Measurements from ENCODE around the gene KCNH6. TPM values are rescaled to one million over a fixed set of nuclear protein-coding genes. Genes with fewer than 3 reads are reported as not detected.

KCNH6 gene
- total and polyA plus RNA-seq, 2 donors from 2014 or later, result 0.57 to 4.8 TPM

DNA sequence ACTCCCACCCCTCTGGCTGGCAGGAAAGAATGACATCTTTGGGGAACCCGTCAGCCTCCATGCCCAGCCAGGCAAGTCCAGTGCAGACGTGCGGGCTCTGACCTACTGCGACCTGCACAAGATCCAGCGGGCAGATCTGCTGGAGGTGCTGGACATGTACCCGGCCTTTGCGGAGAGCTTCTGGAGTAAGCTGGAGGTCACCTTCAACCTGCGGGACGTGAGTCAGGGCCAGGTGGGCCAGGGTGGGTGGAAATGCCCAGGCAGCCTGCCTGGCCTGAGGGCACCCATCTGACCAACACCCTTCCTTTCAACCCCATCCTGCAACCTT is 19.0 kb downstream of the KCNH6 start:
- no peak for FAIRE-seq
- DNase-seq, result no peak
- Histone ChIP-seq H3K9me3 (ENCODE audit: control insufficient read depth in 2 of 3, insufficient read depth in 1 of 3, low read length in 3 of 3) (no peaks in the 10 kb centered on the region), H3K4me1 (ENCODE audit: control insufficient read depth in 2 of 3, insufficient read depth in 2 of 3, low read depth in 1 of 3, low read length in 3 of 3) (peaks cover 0 to 3% (median 0%) of the 10 kb centered on the region in 3 donors), H3K27ac (ENCODE audit: low read depth in 2 of 2, low read length in 2 of 2) (no peak overlapping the region), H3K9ac (ENCODE audit: low read length in 3 of 3) (no peak overlapping the region), H3K27me3 (ENCODE audit: control insufficient read depth, insufficient read depth, low read length) (peaks cover 6% of the 10 kb centered on the region), H3K36me3 (ENCODE audit: control insufficient read depth in 2 of 3, insufficient read depth in 3 of 3, low read length in 3 of 3) (no peaks in the 10 kb centered on the region), H3K4me3 (ENCODE audit: low read length in 3 of 3) (no peak overlapping the region)
- TF ChIP-seq, protein P1, sequence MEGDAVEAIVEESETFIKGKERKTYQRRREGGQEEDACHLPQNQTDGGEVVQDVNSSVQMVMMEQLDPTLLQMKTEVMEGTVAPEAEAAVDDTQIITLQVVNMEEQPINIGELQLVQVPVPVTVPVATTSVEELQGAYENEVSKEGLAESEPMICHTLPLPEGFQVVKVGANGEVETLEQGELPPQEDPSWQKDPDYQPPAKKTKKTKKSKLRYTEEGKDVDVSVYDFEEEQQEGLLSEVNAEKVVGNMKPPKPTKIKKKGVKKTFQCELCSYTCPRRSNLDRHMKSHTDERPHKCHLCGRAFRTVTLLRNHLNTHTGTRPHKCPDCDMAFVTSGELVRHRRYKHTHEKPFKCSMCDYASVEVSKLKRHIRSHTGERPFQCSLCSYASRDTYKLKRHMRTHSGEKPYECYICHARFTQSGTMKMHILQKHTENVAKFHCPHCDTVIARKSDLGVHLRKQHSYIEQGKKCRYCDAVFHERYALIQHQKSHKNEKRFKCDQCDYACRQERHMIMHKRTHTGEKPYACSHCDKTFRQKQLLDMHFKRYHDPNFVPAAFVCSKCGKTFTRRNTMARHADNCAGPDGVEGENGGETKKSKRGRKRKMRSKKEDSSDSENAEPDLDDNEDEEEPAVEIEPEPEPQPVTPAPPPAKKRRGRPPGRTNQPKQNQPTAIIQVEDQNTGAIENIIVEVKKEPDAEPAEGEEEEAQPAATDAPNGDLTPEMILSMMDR (IDR thresholded peaks at IDR 0.05; ENCODE audit: borderline replicate concordance, extremely low read depth, insufficient read depth), result no peak
- intact Hi-C loops (cut with DNase I), result no loop called here

DNA sequence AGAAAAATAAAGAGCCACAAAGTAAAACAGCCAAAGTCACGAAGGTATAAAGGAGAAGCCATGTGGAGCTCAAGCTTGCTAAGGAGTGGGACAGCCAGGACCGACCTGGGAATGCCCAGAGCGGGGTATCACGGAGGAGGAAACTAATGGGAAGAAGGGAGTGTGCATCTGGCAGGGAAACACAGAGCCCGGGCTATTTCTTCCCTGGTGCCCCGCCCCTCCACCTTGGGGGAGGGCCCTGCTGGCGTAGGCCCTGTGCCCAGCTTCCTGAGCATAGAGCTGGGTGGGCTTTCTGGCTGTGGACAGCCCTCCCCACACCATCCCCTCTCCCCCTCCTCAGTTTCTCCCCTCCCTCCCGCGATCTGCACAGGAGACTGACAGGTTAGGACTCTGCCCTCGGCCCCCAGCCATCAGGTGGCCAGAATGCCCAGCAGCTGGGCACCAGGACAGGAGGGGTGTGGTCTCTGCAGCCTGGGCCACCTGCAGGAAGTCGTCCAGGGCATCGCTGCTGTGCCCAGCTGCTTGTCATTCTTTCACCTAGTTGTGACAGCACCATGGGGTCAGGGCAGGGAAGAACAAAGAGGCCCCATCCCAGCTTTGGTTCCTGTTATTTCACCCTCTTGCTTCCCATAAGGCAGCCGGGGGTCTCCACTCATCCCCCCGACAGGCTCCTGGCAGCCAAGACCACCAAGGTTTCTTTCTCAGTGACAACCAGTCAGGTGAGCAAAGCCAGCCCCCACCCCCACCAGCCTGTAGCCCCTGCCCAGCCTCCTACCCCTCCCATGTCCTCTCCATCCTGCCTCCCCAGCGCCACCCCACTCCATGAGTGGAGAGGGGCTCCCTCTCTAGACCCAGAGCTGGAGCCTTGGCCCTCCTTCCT is 20.0 kb downstream of the KCNH6 start:
- DNase-seq, result peak in 2 of 5 donors; percentile 23 to 47
- H3K36me3 ChIP-seq (ENCODE audit: control insufficient read depth in 2 of 3, insufficient read depth in 3 of 3, low read length in 3 of 3), result no peaks in the 10 kb centered on the region
- no peak overlapping the region for H3K4me3 ChIP-seq (ENCODE audit: low read length in 3 of 3)
- TF ChIP-seq, protein P1 (IDR thresholded peaks at IDR 0.05; ENCODE audit: borderline replicate concordance, extremely low read depth, insufficient read depth), result no peak
- FAIRE-seq, result no peak
- no peaks in the 10 kb centered on the region for H3K9me3 ChIP-seq (ENCODE audit: control insufficient read depth in 2 of 3, insufficient read depth in 1 of 3, low read length in 3 of 3)
- H3K9ac ChIP-seq (ENCODE audit: low read length in 3 of 3), result no peak overlapping the region
- intact Hi-C loops (cut with DNase I), result no loop called here
- H3K4me1 ChIP-seq (ENCODE audit: control insufficient read depth in 2 of 3, insufficient read depth in 2 of 3, low read depth in 1 of 3, low read length in 3 of 3), result peaks cover 0 to 3% (median 0%) of the 10 kb centered on the region in 3 donors
- peaks cover 6% of the 10 kb centered on the region for H3K27me3 ChIP-seq (ENCODE audit: control insufficient read depth, insufficient read depth, low read length)
- H3K27ac ChIP-seq (ENCODE audit: low read depth in 2 of 2, low read length in 2 of 2), result no peak overlapping the region

DNA sequence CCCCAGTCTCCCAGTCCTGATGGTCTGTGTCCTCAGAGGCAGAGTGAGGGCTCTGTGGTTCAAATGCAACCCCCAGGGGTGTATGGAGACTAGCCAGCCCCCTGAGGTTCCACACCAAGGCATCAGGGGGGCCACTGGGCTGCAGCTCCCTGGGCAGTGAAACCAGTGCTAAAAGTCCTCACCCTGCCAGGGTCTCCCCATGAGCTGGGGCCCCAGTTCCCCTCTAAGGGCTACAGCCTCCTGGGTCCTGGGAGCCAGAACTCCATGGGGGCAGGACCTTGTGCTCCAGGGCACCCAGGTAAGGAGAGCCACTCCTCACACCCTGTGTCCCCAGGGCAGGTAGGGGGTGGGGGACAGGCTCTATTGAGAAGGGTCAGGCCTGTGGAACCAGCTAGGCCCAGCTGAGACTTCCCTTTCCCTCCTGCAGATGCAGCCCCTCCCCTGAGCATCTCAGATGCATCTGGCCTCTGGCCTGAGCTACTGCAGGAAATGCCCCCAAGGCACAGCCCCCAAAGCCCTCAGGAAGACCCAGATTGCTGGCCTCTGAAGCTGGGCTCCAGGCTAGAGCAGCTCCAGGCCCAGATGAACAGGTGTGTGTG is 20.8 kb downstream of the KCNH6 start:
- Histone ChIP-seq H3K4me1 (ENCODE audit: control insufficient read depth in 2 of 3, insufficient read depth in 2 of 3, low read depth in 1 of 3, low read length in 3 of 3) (no peaks in the 10 kb centered on the region), H3K4me3 (ENCODE audit: low read length in 3 of 3) (no peak overlapping the region), H3K36me3 (ENCODE audit: control insufficient read depth in 2 of 3, insufficient read depth in 3 of 3, low read length in 3 of 3) (no peaks in the 10 kb centered on the region), H3K27ac (ENCODE audit: low read depth in 2 of 2, low read length in 2 of 2) (no peak overlapping the region), H3K27me3 (ENCODE audit: control insufficient read depth, insufficient read depth, low read length) (peaks cover 2% of the 10 kb centered on the region), H3K9ac (ENCODE audit: low read length in 3 of 3) (no peak overlapping the region), H3K9me3 (ENCODE audit: control insufficient read depth in 2 of 3, insufficient read depth in 1 of 3, low read length in 3 of 3) (no peaks in the 10 kb centered on the region)
- intact Hi-C loops (cut with DNase I), result no loop called here
- FAIRE-seq (no peak), DNase-seq (no peak)
- TF ChIP-seq, protein P1 (IDR thresholded peaks at IDR 0.05; ENCODE audit: borderline replicate concordance, extremely low read depth, insufficient read depth), result no peak
